ENCODE measurements around the gene GRPEL1. TPM values are rescaled to one million over a fixed set of nuclear protein-coding genes. Genes with fewer than 3 reads are reported as not detected.

The GRPEL1 gene
- total RNA-seq, 1 experiment from 2014 or later = 74.5 TPM

DNA sequence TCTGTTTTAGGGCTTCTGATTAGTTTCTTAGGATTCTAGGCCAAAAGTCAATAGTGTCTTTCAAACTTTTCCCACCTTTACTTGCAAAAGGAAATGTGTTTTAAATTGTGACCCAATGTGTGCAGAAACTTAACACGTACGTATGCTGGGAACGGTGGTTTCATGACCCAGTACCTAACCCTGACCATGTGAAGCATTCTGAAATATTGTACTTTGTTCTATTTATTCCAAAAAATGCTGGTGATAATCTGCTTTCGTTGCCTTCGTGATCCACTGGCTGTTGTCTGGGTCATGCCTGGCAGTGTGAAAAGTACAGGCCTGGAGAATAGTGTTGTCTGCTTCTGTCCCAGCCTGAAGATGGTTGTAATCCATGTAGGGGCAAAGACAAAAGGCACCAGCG is 51.4 kb downstream of the GRPEL1 start:
- CTCF ChIA-PET = no interaction called here
- Histone ChIP-seq H3K27me3 (ENCODE audit: low read length) (no peaks in the 10 kb centered on the region), H4K20me1 (ENCODE audit: low read length) (no peaks in the 10 kb centered on the region), H3K4me3 (ENCODE audit: low read length) (no peak overlapping the region), H3K9ac (ENCODE audit: low read length) (no peak overlapping the region), H3F3A (ENCODE audit: low read length, unreplicated experiment) (no peaks in the 10 kb centered on the region), H3K79me2 (ENCODE audit: low read length) (no peaks in the 10 kb centered on the region), H3K27ac (ENCODE audit: low read length) (no peak overlapping the region), H3K4me2 (ENCODE audit: low read length) (no peak overlapping the region), H3K9me2 (replicated peaks; ENCODE audit: low read length) (no peaks in the 10 kb centered on the region), H3K36me3 (ENCODE audit: low read depth, low read length) (peaks cover 5% of the 10 kb centered on the region; the same call in 1 of the 2 replicates), H3K4me1 (ENCODE audit: insufficient read depth, low read length) (no peaks in the 10 kb centered on the region; the same call in 1 of the 2 replicates), H2AFZ (ENCODE audit: low read length) (no peak overlapping the region), H3K9me3 (ENCODE audit: low read length) (no peaks in the 10 kb centered on the region)
- POLR2A ChIA-PET (ENCODE audit: unreplicated experiment) = no interaction called here
- no TSS peak for BruUV-seq (replicated peaks)
- intact Hi-C loops (cut with micrococcal nuclease) = no loop called here
- ATAC-seq = no peak
- TF ChIP-seq EZH2phosphoT487 (IDR thresholded peaks at IDR 0.05; ENCODE audit: borderline replicate concordance, low read length) (no peak), EZH2 (IDR thresholded peaks at IDR 0.05; ENCODE audit: low read length, unreplicated experiment) (no peak)
- TF ChIP-seq, protein P1, sequence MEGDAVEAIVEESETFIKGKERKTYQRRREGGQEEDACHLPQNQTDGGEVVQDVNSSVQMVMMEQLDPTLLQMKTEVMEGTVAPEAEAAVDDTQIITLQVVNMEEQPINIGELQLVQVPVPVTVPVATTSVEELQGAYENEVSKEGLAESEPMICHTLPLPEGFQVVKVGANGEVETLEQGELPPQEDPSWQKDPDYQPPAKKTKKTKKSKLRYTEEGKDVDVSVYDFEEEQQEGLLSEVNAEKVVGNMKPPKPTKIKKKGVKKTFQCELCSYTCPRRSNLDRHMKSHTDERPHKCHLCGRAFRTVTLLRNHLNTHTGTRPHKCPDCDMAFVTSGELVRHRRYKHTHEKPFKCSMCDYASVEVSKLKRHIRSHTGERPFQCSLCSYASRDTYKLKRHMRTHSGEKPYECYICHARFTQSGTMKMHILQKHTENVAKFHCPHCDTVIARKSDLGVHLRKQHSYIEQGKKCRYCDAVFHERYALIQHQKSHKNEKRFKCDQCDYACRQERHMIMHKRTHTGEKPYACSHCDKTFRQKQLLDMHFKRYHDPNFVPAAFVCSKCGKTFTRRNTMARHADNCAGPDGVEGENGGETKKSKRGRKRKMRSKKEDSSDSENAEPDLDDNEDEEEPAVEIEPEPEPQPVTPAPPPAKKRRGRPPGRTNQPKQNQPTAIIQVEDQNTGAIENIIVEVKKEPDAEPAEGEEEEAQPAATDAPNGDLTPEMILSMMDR (conservative IDR thresholded peaks at IDR 0.05; ENCODE audit: low read depth, low read length) = no peak
- no peak for DNase-seq

DNA sequence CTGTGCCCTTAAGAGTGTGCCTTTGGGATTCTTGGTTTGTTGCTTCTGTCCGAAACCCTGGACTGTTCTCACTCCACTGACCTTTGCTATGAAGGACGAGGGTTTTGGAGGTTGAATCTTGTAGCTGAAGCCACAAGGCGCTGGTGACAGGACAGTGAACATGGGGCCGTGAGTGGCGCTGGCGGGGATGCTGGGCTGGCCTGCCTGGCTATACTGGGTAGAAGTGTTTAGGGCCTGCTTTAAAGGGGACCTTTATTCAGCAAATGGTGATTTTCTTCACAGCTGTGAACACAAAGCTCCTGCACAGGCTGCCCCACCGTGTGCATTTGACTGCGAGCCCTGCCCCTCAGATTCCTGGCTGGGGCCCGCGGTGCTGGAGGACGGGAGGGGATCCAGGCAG is 51.8 kb downstream of the GRPEL1 start:
- Histone ChIP-seq H3K4me2 (ENCODE audit: low read length) (no peak overlapping the region), H2AFZ (ENCODE audit: low read length) (no peak overlapping the region), H3F3A (ENCODE audit: low read length, unreplicated experiment) (no peaks in the 10 kb centered on the region), H3K4me1 (ENCODE audit: insufficient read depth, low read length) (no peaks in the 10 kb centered on the region), H3K4me3 (ENCODE audit: low read length) (no peak overlapping the region), H3K36me3 (ENCODE audit: low read depth, low read length) (peaks cover 6% of the 10 kb centered on the region; the same call in 1 of the 2 replicates), H3K9me2 (replicated peaks; ENCODE audit: low read length) (no peaks in the 10 kb centered on the region), H3K79me2 (ENCODE audit: low read length) (no peaks in the 10 kb centered on the region), H3K9me3 (ENCODE audit: low read length) (no peaks in the 10 kb centered on the region), H3K27ac (ENCODE audit: low read length) (no peak overlapping the region), H3K9ac (ENCODE audit: low read length) (no peak overlapping the region), H4K20me1 (ENCODE audit: low read length) (no peaks in the 10 kb centered on the region), H3K27me3 (ENCODE audit: low read length) (no peaks in the 10 kb centered on the region)
- DNase-seq (no peak), ATAC-seq (no peak)
- TF ChIP-seq EZH2phosphoT487 (IDR thresholded peaks at IDR 0.05; ENCODE audit: borderline replicate concordance, low read length) (no peak), EZH2 (IDR thresholded peaks at IDR 0.05; ENCODE audit: low read length, unreplicated experiment) (no peak)
- TF ChIP-seq, protein P1 (conservative IDR thresholded peaks at IDR 0.05; ENCODE audit: low read depth, low read length) = no peak
- CTCF ChIA-PET = no interaction called here
- intact Hi-C loops (cut with micrococcal nuclease) = no loop called here
- POLR2A ChIA-PET (ENCODE audit: unreplicated experiment) = no interaction called here
- BruUV-seq (replicated peaks) = no TSS peak

DNA sequence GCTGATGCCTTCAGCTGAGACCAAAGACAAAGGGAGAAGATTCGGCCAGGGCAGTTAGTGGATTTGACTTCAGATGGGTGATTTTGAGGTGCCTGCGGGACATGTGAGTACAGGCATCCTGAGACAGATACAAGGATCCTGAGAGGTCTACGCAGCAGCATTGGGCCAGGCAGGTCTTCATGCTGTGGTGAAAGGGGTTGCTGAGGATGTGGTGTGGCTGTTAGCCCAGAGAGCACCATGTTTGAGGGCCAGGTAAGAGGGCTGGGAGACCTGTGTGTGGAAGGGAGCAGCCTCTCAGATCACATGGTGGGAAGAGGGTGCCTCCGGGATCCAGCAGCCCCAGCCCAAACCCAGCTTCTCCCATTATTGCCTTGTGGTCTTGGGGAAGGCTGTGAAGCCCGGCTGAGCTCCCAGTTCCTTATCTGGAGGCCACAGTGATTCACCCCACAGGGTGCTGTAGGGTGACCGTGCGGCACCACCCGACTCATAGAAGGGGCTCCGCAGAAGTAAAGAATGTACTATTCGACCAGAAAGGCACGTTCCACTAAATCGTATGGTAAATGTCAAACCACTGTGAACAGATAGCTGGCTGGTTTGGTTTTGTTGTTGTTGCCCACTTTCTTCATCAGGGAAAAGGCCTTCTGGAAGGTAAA is 52.4 kb downstream of the GRPEL1 start:
- no peak for TF ChIP-seq EZH2 (IDR thresholded peaks at IDR 0.05; ENCODE audit: low read length, unreplicated experiment)
- no peak for TF ChIP-seq EZH2phosphoT487 (IDR thresholded peaks at IDR 0.05; ENCODE audit: borderline replicate concordance, low read length)
- TF ChIP-seq, protein P1 (conservative IDR thresholded peaks at IDR 0.05; ENCODE audit: low read depth, low read length) = no peak
- H3K27me3 ChIP-seq (ENCODE audit: low read length) = no peaks in the 10 kb centered on the region
- intact Hi-C loops (cut with micrococcal nuclease) = no loop called here
- no peak for ATAC-seq
- H3K36me3 ChIP-seq (ENCODE audit: low read depth, low read length) = peaks cover 12% of the 10 kb centered on the region; the same call in 1 of the 2 replicates
- BruUV-seq (replicated peaks) = no TSS peak
- POLR2A ChIA-PET (ENCODE audit: unreplicated experiment) = interaction anchor here (0.6 kb wide), 1 partner anchor 23 kb away, joined by 9 read pairs; no protein-coding TSS in a partner anchor
- H3K4me1 ChIP-seq (ENCODE audit: insufficient read depth, low read length) = no peaks in the 10 kb centered on the region
- no peak overlapping the region for H3K4me2 ChIP-seq (ENCODE audit: low read length)
- H3K9me2 ChIP-seq (replicated peaks; ENCODE audit: low read length) = no peaks in the 10 kb centered on the region
- H3K4me3 ChIP-seq (ENCODE audit: low read length) = no peak overlapping the region
- H3K9ac ChIP-seq (ENCODE audit: low read length) = no peak overlapping the region
- no peaks in the 10 kb centered on the region for H3K9me3 ChIP-seq (ENCODE audit: low read length)
- no peaks in the 10 kb centered on the region for H3F3A ChIP-seq (ENCODE audit: low read length, unreplicated experiment)
- H3K79me2 ChIP-seq (ENCODE audit: low read length) = no peaks in the 10 kb centered on the region
- H3K27ac ChIP-seq (ENCODE audit: low read length) = no peak overlapping the region
- no peak for DNase-seq
- H4K20me1 ChIP-seq (ENCODE audit: low read length) = no peaks in the 10 kb centered on the region
- H2AFZ ChIP-seq (ENCODE audit: low read length) = no peak overlapping the region
- CTCF ChIA-PET = no interaction called here
